ENCODE measurements around the gene CCDC92. TPM values are rescaled to one million over a fixed set of nuclear protein-coding genes. Genes with fewer than 3 reads are reported as not detected.

The CCDC92 gene
- 63.0 to 74.7 TPM (median 68.8 TPM) in 3 replicates for total RNA-seq
- long read RNA-seq, full-length matches to known transcripts, result 145 of 170 reads
- long read RNA-seq, partial matches to known transcripts, result 1 of 170 reads
- long read RNA-seq, other reads (novel, unspliced or antisense), result 24 of 170 reads

GRCh38 chr12:123972457-123973401 is at the start of gene CCDC92, which contains the start of gene ZNF664:
Gene CCDC92 (minus strand): TSS chr12:123972831. CDS start chr12:123944305, 28,526 bp downstream.
Gene ZNF664 (plus strand): TSS chr12:123973215. CDS start chr12:124012145, 38,930 bp downstream.
- TF ChIP-seq CTCF (IDR thresholded peaks at IDR 0.05), result peak; percentile 47

GRCh38 chr12:124022161-124022560 is 49.5 kb upstream of the CCDC92 start:
- no peak for DNase-seq (ENCODE audit: low spot score)
- Mint-ChIP-seq H3K27ac (ENCODE audit: unreplicated experiment) (no peak overlapping the region), H3K27me3 (ENCODE audit: low read depth) (no peaks in the 10 kb centered on the region), H3K4me1 (ENCODE audit: low read depth) (peaks cover 64% of the 10 kb centered on the region), H3K4me3 (ENCODE audit: unreplicated experiment) (no peak overlapping the region), H3K9me3 (ENCODE audit: low read depth) (no peaks in the 10 kb centered on the region), H3K36me3 (ENCODE audit: low read depth) (no peaks in the 10 kb centered on the region)
- no peak for TF ChIP-seq CTCF (IDR thresholded peaks at IDR 0.05)

More at GRCh38 chr12:123972457-123973401, at the start of gene CCDC92, which contains the start of gene ZNF664:
- Mint-ChIP-seq H3K27ac (ENCODE audit: unreplicated experiment) (peak within 1 kb of the TSS; percentile 94), H3K9me3 (ENCODE audit: low read depth) (no peaks in the 10 kb centered on the region), H3K4me1 (ENCODE audit: low read depth) (peaks cover 61% of the 10 kb centered on the region), H3K4me3 (ENCODE audit: unreplicated experiment) (peak within 1 kb of the TSS; percentile 92), H3K27me3 (ENCODE audit: low read depth) (no peaks in the 10 kb centered on the region), H3K36me3 (ENCODE audit: low read depth) (peaks cover 5% of the 10 kb centered on the region)
- peak; percentile 97 for DNase-seq (ENCODE audit: low spot score)

GRCh38 chr12:124021007-124021406 is 48.4 kb upstream of the CCDC92 start:
- Mint-ChIP-seq H3K27ac (ENCODE audit: unreplicated experiment) (peak overlapping the region; percentile 75), H3K9me3 (ENCODE audit: low read depth) (no peaks in the 10 kb centered on the region), H3K4me1 (ENCODE audit: low read depth) (peaks cover 52% of the 10 kb centered on the region), H3K27me3 (ENCODE audit: low read depth) (no peaks in the 10 kb centered on the region), H3K4me3 (ENCODE audit: unreplicated experiment) (no peak overlapping the region), H3K36me3 (ENCODE audit: low read depth) (peaks cover 1% of the 10 kb centered on the region)
- no peak for TF ChIP-seq CTCF (IDR thresholded peaks at IDR 0.05)
- no peak for DNase-seq (ENCODE audit: low spot score)

- Mint-ChIP-seq H3K27me3 (ENCODE audit: low read depth) (no peaks in the 10 kb centered on the region), H3K4me3 (ENCODE audit: unreplicated experiment) (no peak overlapping the region), H3K27ac (ENCODE audit: unreplicated experiment) (peak overlapping the region; percentile 75), H3K4me1 (ENCODE audit: low read depth) (peaks cover 47% of the 10 kb centered on the region), H3K36me3 (ENCODE audit: low read depth) (peaks cover 1% of the 10 kb centered on the region), H3K9me3 (ENCODE audit: low read depth) (no peaks in the 10 kb centered on the region)
- TF ChIP-seq CTCF (IDR thresholded peaks at IDR 0.05), result no peak
- DNase-seq (ENCODE audit: low spot score), result no peak
Measured at GRCh38 chr12:124020514-124020949, 47.9 kb upstream of the CCDC92 start.

- no peaks in the 10 kb centered on the region for H3K27me3 Mint-ChIP-seq (ENCODE audit: low read depth)
- peaks cover 34% of the 10 kb centered on the region for H3K4me1 Mint-ChIP-seq (ENCODE audit: low read depth)
- DNase-seq (ENCODE audit: low spot score), result no peak
- H3K27ac Mint-ChIP-seq (ENCODE audit: unreplicated experiment), result peak overlapping the region; percentile 6
- no peak overlapping the region for H3K4me3 Mint-ChIP-seq (ENCODE audit: unreplicated experiment)
- TF ChIP-seq CTCF (IDR thresholded peaks at IDR 0.05), result no peak
- no peaks in the 10 kb centered on the region for H3K9me3 Mint-ChIP-seq (ENCODE audit: low read depth)
- peaks cover 8% of the 10 kb centered on the region for H3K36me3 Mint-ChIP-seq (ENCODE audit: low read depth)
Measured at GRCh38 chr12:124019115-124019514, 46.5 kb upstream of the CCDC92 start.
